NCI-H146 treated with DMSO at 0.1 percent for 48 hours (cell line): ENCODE results near the gene PDZRN3.
"Not testable (repeated sequence)": the region's sequence is repeated elsewhere in the genome, so short reads cannot be mapped to it uniquely, and the experiment has no call there.

Experiments
- DNase-seq: peaks from one replicate; lab custom pipeline; 2025; ENCODE audit not compliant: unreplicated experiment; lab: John Stamatoyannopoulos, UW

Gene PDZRN3

DNA sequence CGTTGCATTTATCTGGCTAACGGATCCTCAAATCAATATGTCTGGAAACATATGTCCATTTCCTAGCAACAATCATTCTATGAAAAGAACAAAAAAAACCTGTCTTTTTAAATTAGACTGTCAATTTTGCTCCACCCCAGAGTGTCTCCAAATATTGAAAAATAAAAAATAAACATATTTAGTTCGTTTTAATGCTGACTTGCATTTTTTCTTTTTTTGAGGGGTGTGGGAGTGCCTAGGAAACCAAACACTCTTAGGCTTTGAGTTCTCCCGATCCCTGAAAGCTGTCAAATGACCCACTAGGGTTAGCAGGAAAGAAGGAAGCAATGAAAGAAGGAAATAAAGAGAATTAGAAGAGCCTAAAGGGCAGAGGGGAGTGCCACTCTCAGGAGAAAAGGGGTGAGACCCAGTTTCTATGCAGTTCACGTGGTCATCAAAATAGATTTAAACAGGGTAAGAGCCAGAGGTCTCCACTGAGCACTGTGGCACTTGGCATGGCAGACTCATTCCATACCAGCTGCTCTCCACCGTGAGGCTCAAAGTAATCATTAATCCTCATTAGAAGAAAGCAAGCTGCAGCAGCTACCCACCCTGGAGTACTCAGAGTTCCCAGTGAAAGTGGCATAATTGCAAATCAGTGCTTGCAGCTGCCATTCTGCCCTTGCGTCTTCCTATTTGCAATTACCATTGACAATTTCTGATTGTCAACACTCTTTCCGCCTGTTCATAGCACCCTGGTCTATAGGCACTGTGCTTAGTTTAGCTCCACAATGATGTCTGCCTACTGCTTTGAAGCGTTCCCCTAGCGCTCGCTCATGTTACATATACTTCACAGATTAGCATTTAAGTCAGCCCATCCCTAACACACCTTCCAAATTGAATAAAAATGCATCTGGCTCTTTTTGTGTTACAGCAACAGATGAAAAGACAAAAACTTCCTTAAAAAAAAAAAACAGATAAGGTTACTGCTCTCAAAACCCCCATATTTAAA is 32.3 kb downstream of the PDZRN3 start:
- peak; percentile 26 for DNase-seq

DNA sequence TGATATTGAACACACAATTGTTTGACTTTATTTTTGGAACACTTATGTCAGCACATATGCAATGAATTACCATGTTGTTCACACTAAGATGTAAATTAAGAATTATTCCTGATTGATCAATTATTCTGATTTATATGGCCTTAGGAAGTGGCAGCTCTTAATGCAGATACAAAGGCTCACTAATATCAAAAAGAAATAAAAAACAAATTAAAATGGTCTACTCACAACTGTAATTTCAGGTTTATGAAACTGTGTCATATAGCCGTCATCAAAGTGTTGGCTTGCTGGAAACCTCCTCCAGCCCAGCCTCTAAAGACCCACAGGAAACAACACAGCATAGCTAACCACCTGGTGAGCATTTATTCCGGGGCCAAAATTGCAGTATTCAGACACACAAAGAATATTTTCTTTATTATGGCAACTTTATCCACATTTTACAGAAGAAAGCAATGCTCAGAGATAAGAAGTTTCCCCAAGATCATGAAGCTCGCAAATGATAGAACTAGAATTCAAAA is 33.4 kb downstream of the PDZRN3 start:
- DNase-seq: no peak

DNA sequence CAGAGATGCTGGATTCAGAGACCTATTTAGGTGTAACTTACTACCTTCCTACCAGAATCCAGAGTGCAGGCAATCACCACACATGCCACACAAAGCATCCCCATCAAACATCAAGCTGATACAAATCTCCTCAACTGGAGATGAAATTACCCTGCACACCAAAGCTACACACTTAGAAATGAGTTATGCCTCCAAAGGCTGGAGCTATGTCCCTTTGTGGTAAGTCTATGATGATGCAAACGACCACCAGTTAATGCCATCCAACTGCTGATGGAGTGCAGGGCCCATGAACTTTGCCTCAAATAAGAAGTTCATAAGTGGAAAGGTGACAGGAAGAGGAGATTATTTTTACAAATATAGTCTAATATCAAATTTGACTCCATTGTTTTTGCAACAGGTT is 38.1 kb downstream of the PDZRN3 start:
- DNase-seq: no peak

DNA sequence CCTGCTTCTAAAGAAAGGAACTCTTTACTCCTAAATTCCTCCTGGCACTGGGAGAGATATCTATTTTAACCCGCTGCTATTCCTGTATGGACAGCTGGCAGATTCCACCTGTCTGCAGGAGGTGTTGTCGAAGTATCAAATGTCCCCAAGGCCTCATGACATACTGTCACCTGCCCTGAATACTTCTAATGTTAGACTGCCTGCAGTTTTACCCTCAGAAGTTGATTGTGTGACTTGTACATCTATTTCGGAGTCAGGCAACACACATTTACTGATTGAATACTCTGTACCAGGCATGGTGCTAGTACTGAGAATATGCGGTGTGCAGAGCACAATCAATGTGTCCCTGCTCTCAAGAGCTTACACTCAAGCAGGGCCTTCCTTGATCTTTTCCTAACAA is 38.6 kb downstream of the PDZRN3 start:
- peak; percentile 26 for DNase-seq

DNA sequence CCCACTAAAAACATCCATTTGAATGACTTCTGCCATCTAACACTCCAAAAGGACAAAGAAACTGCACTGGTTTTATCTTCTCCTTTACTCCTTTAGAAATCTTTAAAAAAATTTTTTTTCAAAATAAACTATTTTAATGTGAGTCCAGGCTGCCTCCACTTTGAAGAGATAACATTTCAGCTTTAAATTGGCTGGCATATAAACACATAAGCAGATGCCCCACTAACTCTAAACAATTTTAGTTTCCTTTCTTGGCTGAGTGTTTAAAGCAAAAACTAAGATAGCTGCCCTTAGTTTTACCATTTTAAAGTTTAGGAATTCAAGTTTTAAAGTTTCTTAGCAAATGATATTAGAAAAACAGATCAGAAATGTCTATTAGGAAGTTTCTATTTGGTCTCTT is 39.9 kb downstream of the PDZRN3 start:
- DNase-seq: no peak

DNA sequence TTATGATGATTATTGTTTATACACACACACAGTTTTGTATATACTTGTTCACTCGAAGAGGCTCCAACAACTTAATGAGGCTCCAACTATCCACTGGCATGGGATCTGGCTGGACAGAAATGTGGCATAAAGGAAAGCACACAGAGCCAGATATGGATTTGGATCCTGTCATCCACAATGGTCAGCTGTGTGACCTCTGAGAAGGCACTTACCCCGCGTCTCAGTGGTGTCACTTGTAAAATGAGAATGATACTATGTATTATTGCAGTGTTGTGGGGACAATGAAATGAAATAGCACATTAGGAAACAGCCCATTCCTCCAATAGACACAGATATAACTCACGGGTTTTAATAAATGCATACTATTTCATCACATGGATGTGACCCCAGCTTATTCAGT is 42.2 kb downstream of the PDZRN3 start:
- no peak for DNase-seq

DNA sequence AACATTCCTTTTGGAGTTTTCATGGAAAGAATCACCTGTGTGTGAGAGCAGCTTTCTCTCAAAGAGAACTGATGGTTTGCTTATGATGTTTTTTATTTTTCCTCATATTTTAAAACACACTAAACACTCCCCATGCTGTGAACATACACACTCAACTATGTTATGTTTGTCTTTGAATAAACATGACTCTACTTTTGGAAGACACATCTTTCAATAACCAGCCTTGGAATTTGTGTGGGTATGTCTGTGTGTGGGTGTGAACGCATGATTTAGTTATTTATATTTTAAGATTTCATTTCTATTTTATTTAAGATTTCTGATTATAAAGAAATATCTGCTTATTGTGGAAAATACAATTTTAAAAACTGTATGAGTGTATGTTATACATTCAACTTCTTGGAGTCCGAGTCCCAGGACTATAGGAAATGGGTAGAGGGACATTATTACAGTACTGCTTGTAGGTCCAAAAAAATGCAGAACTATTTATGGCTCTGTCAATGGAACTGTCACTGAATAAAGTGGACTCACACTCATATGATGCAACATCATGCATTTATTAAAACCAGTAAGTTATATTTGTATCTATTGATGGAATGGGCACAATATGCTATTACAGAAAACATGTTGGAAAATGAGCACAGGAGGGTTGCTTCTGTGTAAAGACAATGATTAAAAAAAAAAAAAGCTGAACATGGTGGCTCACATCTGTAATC is 43.5 kb downstream of the PDZRN3 start:
- DNase-seq: no peak

DNA sequence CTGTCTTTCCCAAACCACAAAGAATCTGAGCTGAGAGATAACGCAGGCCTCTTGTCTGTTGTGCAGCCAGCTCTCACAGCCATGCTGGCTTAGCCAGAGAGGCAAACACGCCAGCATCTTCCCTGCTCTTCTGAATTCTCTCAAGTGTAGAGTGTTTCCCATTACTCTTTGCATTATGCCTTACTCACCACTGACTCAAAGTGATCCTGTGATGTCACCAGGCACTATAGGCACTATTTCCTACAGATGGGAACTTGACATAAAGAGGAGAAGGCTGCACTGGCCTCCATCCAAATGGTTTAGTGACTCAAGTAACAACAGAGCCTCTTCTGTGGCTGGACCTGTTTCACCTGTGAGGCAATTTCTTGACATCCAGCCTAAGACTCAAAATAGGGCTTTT is 44.4 kb downstream of the PDZRN3 start:
- no peak for DNase-seq

DNA sequence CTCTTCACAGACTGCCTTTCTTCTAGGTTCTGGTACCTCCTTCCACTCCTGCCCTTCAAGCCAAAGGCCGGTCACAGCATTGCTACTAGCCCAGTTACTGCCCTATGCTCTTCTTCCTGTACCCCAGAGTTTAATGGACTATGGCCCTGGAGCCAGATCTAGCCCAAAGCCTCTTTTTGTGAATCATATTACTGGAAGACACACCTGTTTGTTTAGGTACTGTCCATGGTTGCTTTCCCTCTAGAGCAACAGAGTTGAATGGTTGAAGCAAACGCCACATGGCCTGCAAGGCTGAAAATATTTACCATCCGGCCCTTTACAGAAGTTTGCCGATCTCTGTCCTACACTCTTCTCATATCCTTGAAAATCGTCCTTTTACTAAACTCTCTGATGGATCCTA is 47.0 kb downstream of the PDZRN3 start:
- no peak for DNase-seq

DNA sequence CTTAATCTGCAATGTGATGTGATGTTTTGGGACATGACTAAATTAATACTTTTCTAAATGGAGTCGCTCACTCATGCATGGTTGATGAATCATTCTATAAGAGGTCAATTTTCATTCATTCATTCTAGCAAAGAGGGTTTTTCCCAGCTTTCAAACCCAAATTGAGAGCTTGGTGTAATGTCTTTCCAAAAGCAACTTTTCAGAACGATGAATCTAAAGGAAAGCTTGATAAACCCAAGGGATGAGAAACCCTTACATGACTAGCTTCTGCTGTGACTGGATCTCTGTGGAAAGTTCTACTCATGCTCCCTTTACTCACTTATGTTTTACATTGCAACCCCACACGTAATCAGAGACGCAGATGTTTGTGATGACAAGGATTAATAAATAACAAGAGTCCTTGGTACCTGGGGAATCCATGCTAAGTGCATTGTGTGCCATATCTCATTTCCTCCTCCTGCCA is 47.7 kb downstream of the PDZRN3 start:
- no peak for DNase-seq

DNA sequence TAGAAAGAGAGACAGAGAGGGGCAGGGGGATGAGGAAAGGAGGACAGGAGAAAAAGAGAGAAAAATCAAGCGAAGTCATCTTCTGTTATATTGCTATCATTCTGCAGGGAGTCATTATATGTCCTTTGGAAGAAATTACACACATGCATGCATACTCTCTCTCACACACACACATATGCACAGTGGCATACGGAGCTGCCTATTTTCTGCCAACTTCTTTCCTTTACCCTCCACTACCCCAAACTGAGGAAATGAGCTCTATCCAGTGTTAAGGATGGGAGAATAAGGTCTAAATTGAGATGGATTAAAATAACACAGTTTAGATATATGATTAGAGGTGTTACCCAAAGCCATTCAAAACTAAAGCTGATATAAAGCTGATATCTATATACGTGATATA is 48.8 kb downstream of the PDZRN3 start:
- no peak for DNase-seq

DNA sequence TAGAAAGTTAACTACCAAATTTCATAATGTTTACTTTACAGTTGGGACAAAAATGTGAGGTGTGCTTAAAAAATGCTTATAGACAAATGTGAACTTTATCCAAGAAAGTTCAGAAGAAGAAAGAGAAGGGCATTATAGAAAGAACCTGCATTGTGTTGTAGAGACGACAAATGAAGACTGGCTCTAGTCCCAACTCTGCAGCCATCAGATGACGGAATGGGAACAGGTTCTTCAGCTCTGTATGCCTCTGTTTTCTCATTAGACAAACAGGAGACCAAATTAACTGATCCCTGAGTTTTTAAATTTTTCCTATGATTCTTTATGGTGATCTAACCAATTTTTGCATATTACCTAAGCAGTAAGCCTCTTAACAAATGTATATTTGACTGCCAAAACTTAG is 49.2 kb downstream of the PDZRN3 start:
- DNase-seq: no peak

DNA sequence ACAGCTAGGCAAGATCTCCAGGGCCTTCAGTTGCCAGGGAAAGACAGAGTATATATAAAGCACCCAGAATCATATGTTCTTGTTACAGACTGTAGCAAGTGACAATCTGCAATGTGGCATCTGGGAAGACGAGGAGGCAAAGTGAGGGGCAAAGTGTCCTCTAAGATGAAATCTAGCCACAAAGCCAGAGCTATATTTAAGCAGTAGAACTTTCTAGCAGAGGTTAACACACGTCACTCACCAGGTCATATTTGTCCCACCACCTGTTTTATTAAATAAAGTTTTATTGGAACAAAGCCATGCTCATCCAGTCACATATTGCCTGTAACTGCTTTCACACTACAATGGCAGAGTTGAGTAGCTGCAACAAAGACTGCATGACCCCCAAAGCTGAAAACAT is 51.5 kb downstream of the PDZRN3 start:
- no peak for DNase-seq

DNA sequence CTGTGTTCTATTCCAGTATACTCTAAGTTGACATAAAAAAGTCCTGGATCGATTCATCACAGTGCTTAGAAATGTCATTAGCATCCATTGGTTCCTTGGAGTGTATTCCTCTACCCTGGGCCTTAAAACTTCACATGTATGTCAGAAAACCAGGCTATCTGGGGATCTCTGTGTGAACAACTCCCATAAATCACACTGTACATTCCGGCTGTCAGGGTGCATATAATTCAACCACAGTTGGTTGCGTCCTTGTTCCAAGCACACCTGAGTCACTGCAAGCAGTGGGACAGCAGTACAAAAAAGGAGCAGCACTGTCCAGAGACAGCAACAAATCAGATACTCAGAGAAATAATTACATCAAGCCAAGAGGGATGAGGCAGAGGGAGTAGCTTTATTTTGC is 52.4 kb downstream of the PDZRN3 start:
- DNase-seq: no peak

DNA sequence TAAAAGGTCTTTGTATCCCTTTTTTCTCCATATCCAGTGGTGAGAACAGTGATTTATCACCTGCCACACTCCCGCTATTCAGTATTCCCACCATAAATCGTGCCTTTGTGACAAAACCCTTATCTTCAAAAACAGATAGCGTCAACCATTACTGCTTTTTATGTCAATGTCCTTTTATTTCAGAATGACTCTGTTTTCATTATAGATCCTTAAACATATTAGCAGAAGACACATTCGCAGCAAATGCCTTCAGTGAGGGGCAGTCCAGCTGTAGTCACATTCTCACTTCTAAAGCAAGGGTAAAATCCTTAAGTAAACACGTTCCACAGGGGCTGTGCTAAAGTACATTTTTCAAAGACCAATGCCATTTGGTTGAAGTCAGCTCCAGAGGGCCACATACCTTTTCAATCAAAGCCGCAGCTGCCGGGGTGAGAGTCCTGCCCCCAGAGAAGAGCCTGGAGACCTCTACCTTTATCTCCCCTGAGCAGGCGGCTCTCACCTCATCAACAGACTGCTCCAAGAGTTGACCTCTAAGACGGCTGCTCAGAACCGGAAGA is 53.4 kb downstream of the PDZRN3 start:
- peak; percentile 73 for DNase-seq

DNA sequence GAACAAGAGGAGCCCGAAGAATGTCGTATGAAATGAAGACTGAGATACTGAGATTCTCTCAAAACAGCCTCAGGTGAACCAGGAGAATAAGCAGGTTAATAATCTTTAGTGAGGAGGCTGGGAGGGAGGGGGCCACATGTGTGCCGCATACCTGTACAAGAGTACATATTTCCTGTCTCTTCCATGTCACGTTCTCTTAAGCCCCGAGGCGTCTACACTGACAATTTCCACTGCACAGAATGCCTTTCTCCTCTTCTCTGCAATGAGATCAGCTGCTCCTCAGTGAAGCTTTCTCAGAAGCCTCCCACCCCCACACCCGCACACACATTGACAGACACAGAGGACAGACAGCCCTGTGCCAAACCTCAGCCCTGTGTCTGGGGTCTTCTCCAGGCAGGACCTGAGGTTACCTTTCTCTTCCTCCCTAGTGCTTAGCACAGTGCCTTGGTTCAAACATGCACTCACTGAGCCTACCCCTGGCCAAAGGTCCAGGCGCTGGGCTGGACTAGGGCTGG is 55.4 kb downstream of the PDZRN3 start:
- no peak for DNase-seq

DNA sequence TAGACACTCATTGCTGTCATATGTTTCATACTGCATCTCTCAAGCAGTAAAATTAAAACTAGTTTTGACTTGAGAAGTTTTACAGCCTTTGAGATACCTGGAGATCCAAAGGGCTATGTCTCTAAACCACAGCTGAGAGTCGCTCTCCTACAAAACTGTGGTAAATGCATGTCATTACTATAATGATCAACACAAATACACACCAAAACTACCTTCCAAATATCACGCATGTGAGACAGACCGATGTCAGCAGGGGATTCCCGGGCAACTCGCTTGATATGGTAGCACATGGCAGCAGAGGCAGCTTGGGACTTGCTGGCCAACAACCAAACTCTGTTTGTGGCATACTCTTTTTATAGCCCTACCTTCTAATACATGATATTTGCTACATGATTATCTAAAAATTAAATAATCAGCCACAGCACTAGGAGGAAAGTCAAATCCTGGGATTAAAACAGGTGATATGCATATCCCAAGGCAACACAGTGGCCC is 56.3 kb downstream of the PDZRN3 start:
- no peak for DNase-seq

DNA sequence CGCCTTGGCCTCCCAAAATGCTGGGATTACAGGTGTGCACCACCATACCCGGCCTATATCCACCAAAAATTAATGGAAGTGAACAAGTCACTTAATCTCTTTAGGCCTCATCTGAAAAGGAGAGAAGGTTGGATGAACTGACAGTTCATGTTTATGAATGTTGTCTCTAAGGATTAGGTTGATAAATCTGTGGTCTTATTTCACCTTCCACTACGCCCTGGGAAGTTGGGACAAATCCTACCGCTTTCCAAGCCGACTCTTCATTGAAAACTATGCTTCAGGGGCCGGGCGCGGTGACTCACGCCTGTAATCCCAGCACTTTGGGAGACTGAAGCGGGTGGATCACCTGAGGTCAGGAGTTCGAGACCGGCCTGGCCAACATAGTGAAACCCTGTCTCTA is 59.4 kb downstream of the PDZRN3 start:
- DNase-seq: not testable (repeated sequence)

DNA sequence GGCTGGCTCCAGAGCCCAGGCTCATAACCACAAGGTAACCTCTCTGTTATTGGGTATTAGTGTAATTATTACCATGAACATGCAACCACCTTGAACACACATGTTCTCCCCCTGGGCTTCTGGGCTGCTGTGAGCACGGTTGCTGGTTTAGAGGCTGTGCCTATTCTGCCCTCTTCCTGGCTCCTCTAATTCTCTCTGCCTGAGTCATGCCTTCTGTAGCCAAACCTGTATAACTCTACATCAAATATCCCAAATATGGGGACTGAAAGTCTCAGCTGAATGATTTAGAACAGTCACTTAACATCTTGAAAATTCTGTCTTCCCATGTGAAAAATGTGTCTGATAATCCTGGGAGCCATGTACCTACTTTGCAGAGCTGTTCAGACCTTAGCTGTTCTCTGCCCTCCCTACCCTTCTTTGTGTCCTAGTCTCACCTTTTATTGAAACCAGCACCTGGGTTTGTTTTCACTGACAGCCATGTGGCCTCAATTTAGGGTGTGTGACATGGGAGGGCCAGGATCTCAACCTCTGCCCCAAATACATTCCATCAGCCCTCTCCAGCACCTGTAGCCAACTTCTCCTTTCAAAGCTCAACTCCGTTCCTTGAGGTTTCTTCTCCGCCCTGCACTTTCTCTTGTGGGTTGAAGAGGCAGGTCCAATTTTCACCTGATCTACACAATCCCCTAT is 60.7 kb downstream of the PDZRN3 start:
- DNase-seq: no peak

DNA sequence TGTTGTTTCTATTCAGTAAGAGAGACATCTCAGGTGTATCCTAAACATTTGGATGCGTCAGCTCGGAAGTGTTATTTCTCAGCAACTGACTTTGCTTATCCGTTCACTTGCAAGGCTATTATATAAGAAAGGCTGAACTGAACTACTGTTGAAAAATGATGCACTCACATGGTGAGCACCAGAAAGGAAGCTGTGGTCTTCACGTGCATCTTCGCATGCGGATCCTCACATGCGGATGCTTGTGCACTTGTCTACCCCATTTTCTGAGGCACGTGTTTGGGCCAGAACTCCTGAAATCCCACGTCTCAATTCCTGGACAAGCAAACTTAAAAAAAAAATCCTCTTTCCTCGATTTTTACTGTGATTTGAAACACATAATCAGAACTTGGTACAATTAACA is 63.2 kb downstream of the PDZRN3 start:
- no peak for DNase-seq

DNA sequence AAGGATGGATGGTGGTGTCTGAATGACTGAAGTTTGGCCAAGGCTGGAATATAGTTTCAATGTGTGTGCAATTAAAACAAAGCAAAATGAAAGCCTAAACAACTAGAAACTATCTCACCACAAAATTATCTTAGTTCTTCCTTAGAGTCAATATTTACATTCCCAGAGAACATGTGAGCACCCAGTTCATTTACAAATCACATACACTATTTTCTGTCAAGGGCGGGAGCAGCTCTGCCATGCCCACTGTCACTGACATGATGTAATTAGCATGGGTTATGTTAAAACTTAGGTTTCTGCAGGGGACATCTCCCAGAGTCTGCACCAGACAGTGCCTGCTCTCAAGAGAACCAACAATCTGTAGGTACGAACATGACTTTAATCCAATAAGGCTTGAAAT is 65.0 kb downstream of the PDZRN3 start:
- no peak for DNase-seq
